GF-D8 (cell line): Measurements from ENCODE around the gene WDR82.

Source experiments
- DNase-seq: peaks from one replicate; lab custom pipeline; 2025; lab: John Stamatoyannopoulos, UW

The WDR82 gene

GRCh38 chr3:52278510-52279069 is at the start of gene WDR82:
Gene WDR82, minus strand, starts transcription at chr3:52278649. Its CDS starts 288 bp downstream, at chr3:52278361.
- peak; percentile 82 for DNase-seq

- DNase-seq, result no peak
Measured at GRCh38 chr3:52327486-52328290, 49.2 kb upstream of the WDR82 start.

- DNase-seq, result no peak
Measured at GRCh38 chr3:52326976-52327375, 48.5 kb upstream of the WDR82 start.

- no peak for DNase-seq
Measured at GRCh38 chr3:52325686-52326085, 47.2 kb upstream of the WDR82 start.

- DNase-seq, result no peak
Measured at GRCh38 chr3:52324676-52325075, 46.2 kb upstream of the WDR82 start.

GRCh38 chr3:52323526-52324295 is 45.3 kb upstream of the WDR82 start:
- no peak for DNase-seq

GRCh38 chr3:52322466-52322865 is 44.0 kb upstream of the WDR82 start:
- DNase-seq, result no peak

GRCh38 chr3:52321481-52321880 is 43.0 kb upstream of the WDR82 start:
- no peak for DNase-seq

GRCh38 chr3:52319921-52320595 is 41.6 kb upstream of the WDR82 start:
- DNase-seq, result no peak

- DNase-seq, result no peak
Measured at GRCh38 chr3:52318186-52318816, 39.9 kb upstream of the WDR82 start.

- no peak for DNase-seq
Measured at GRCh38 chr3:52317208-52318000, 39.0 kb upstream of the WDR82 start.

GRCh38 chr3:52315977-52316764 is 37.7 kb upstream of the WDR82 start, which contains the start of gene DNAH1:
Gene DNAH1, plus strand, starts transcription at chr3:52316319. Its CDS starts 6,124 bp downstream, at chr3:52322443.
- DNase-seq, result no peak

- DNase-seq, result no peak
Measured at GRCh38 chr3:52315006-52315405, 36.6 kb upstream of the WDR82 start.

GRCh38 chr3:52314489-52314888 is 36.0 kb upstream of the WDR82 start:
- no peak for DNase-seq

GRCh38 chr3:52313774-52314188 is 35.3 kb upstream of the WDR82 start:
- no peak for DNase-seq

GRCh38 chr3:52313188-52313773 is 34.8 kb upstream of the WDR82 start:
- no peak for DNase-seq

- DNase-seq, result no peak
Measured at GRCh38 chr3:52311576-52312119, 33.2 kb upstream of the WDR82 start.

- no peak for DNase-seq
Measured at GRCh38 chr3:52310861-52311575, 32.6 kb upstream of the WDR82 start.

- no peak for DNase-seq
Measured at GRCh38 chr3:52308308-52308707, 29.9 kb upstream of the WDR82 start.
